HepG2 (cell line): Measurements from ENCODE around the gene PLIN5.

ENCODE experiments used
- CAMTA2 ChIP-seq: sonication (generic); formaldehyde crosslinking; IDR thresholded peaks from 2 replicates; pipeline ENCODE4 v1.4.0; 2020; ENCODE audit warnings: mild to moderate bottlenecking, missing genetic modification reagents, borderline replicate concordance
- NRL ChIP-seq: sonication (generic); formaldehyde crosslinking; IDR thresholded peaks from 2 replicates; pipeline ENCODE4 v1.5.0; 2020; ENCODE audit warnings: missing genetic modification reagents, mild to moderate bottlenecking, moderate library complexity, borderline replicate concordance
- RAD21 ChIP-seq: fragments of 450-650 bp; formaldehyde crosslinking; IDR thresholded peaks from 2 replicates; pipeline ENCODE4 v1.5.0; 2020; ENCODE audit warnings: mild to moderate bottlenecking
- ZNF12 ChIP-seq: sonication (generic); formaldehyde crosslinking; IDR thresholded peaks from 2 replicates; pipeline ENCODE4 v1.5.0; 2020; ENCODE audit warnings: missing genetic modification reagents
- ZNF652 ChIP-seq: IDR thresholded peaks from 2 replicates; pipeline ENCODE4 v1.6.1; 2016; ENCODE audit warnings: low read depth, borderline replicate concordance
- ZSCAN5A ChIP-seq: sonication (generic); formaldehyde crosslinking; IDR thresholded peaks from 2 replicates; pipeline ENCODE4 v1.8.0; 2022; ENCODE audit warnings: mild to moderate bottlenecking, missing genetic modification reagents, borderline replicate concordance

GRCh38 chr19:4537953-4538600 lies 3.1 kb upstream of the PLIN5 start:
- TF ChIP-seq RAD21 (CRISPR knock-in tag) (no peak), ZNF652 (CRISPR knock-in tag) (no peak), ZNF12 (no peak), NRL (CRISPR knock-in tag) (no peak), ZSCAN5A (CRISPR knock-in tag) (no peak), CAMTA2 (CRISPR knock-in tag) (no peak)
